Muscle of leg (tissue), 11 donors: Measurements from ENCODE around the gene ESD. TPM values are rescaled to one million over a fixed set of nuclear protein-coding genes. Genes with fewer than 3 reads are reported as not detected.

Experiments used
- DNase-seq: peaks from one replicate; pipeline ENCODE4 v3.0.0; 2013
- H3K27ac ChIP-seq: one replicate; pipeline ENCODE4 v1.5.1; 2013; ENCODE audit warnings: mild to moderate bottlenecking, low read length, control low read depth
- H3K27me3 ChIP-seq: one replicate; pipeline ENCODE4 v1.6.1; 2013; ENCODE audit warnings: low read length; ENCODE audit not compliant: control insufficient read depth, insufficient read depth
- H3K36me3 ChIP-seq: one replicate; pipeline ENCODE4 v1.6.1; 2013; ENCODE audit warnings: low read length; ENCODE audit not compliant: control insufficient read depth, insufficient read depth
- H3K4me1 ChIP-seq: one replicate; pipeline ENCODE4 v1.6.1; 2013; ENCODE audit warnings: low read length; ENCODE audit not compliant: control insufficient read depth, insufficient read depth
- H3K4me3 ChIP-seq: one replicate; pipeline ENCODE4 v1.5.1; 2013; ENCODE audit warnings: low read length, control low read depth
- H3K9me3 ChIP-seq: replicated peaks from 2 replicates; pipeline ENCODE4 v1.6.1; 2013; ENCODE audit warnings: low read depth, low read length; ENCODE audit not compliant: control insufficient read depth
- WGBS: methylation state at CpG from one replicate; pipeline ENCODE4 v1.1.5; 2013; ENCODE audit warnings: missing lambda C conversion rate; ENCODE audit not compliant: insufficient coverage; 5-methylcytosine and 5-hydroxymethylcytosine counted together
- polyA plus RNA-seq, 8 donors: library from polyadenylated mRNA; unstranded; fragments of 120-200 nt; gene quantifications; one replicate each; pipeline versions ENCODE4 v1.2.1 to v1.2.3, GENCODE V29; 2013; ENCODE audit warnings: inconsistent platforms in 1 of 8, low replicate concordance in 1 of 8; ENCODE audit not compliant: insufficient read length in 8 of 8, insufficient read depth in 1 of 8
- total RNA-seq: library from RNA; stranded (reverse); fragments of 120-200 nt; gene quantifications from one replicate; pipeline ENCODE4 v1.2.4, GENCODE V29; 2013

Gene ESD
- total and polyA plus RNA-seq, 9 donors, result 126 to 167 (median 148) TPM

DNA sequence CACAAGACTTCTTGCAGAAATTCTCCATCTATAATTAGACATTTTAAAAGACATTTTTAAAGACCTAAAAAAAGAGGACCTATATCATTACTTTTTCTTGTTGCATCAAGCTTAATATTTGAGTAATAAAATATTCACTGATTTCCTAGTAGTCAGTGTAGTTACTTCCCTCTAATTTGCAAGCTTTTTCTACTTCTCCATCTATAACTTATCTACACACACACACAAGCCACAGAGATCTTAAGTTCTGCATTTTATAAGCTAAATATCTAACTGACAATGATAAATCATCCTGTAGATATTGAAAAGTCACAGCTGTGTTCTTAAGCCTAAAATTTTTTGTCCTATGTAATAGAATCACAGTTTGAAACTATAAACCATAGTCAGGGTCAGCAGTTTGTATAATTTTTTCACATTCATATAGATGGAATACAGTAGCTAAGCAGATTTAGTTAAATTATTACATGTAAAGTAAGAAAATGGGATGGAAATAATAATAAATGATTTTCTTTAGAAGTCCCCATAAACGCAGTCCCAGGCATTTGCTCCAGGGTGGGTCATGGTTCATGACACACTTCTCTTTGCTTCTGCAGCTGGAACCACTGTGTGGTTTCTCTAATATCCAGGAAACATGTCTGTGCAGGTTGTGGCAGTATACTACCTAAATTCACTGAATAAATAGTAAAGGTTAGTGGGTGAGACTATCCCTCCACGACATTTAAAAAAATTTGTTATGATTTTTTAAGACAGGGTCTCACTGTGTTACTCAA, 60.2 kb downstream of the ESD start:
- Histone ChIP-seq H3K36me3 (peaks cover 39% of the 10 kb centered on the region), H3K27me3 (no peaks in the 10 kb centered on the region), H3K4me3 (no peak overlapping the region), H3K9me3 (no peaks in the 10 kb centered on the region), H3K27ac (no peak overlapping the region), H3K4me1 (no peaks in the 10 kb centered on the region)
- no CpG with 5 or more reads among the region's 2 CpGs for WGBS
- DNase-seq, result no peak

DNA sequence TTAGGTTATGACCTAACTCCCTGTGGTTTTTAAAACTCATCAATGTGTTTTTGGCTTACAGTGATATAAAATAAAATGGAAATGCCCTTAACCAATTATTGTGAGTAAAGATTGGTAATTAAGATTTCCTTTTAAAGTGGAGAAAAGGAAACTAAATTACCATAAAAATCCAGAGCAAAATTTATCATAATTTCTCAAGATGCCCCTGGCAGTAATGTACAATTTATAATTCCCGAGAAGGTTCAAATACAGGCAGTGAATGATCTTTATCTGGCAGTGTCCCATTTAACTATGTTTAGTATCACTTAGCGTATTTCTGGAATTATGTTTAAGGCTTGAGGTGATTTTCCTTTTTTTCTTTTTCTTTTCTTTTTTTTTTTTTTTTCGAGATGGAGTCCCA, 61.5 kb downstream of the ESD start:
- H3K36me3 ChIP-seq, result peaks cover 35% of the 10 kb centered on the region

DNA sequence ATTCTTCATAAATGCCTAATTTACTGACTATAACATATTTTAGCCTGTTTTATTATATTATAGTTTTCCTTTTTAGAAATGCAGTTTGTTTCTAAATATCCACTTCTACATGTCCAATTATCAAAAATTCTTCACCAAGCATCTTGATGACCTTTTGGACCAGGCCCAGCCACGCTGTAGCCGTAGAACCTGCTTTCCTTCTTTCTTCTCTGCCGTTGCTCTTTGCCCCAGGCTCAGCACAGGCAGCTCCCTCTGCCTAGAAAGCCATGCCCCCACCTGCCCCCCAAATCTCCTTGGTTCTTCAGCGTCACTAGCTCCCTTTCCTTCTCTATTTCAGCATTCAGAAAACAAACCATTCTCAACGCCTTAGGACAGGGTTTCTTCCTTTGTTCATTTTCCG, 65.4 kb downstream of the ESD start:
- WGBS, result 95% methylated on average over 3 of the region's 6 CpGs
- Histone ChIP-seq H3K4me1 (no peaks in the 10 kb centered on the region), H3K4me3 (no peak overlapping the region), H3K9me3 (no peaks in the 10 kb centered on the region), H3K36me3 (peaks cover 43% of the 10 kb centered on the region), H3K27ac (no peak overlapping the region), H3K27me3 (no peaks in the 10 kb centered on the region)
- DNase-seq, result no peak

More for the DNA sequence above, 61.5 kb downstream of the ESD start:
- H3K4me1 ChIP-seq, result no peaks in the 10 kb centered on the region
- no peak for DNase-seq
- H3K27ac ChIP-seq, result no peak overlapping the region
- no peaks in the 10 kb centered on the region for H3K27me3 ChIP-seq
- H3K4me3 ChIP-seq, result no peak overlapping the region
- no peaks in the 10 kb centered on the region for H3K9me3 ChIP-seq
- WGBS, result no CpG with 5 or more reads among the region's 3 CpGs

DNA sequence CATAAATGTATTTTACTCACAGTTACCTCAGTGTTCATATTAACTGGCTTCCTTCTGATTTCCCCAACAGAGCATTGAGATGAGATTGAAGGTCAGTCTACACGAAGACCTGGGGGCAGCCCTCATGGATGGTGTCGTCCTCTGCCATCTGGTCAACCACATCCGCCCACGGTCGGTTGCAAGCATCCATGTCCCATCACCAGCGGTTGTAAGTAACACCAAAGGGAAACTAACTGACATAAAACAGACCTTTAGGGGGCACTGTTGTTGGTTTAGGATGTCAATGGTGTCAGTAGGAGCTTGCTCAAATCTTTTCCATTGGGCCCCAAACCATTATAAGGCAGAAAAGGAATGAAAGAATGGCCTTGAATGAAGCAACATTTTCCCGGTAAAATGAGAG, 68.2 kb downstream of the ESD start:
- no peaks in the 10 kb centered on the region for H3K27me3 ChIP-seq
- peaks cover 59% of the 10 kb centered on the region for H3K36me3 ChIP-seq
- H3K4me1 ChIP-seq, result no peaks in the 10 kb centered on the region
- no peaks in the 10 kb centered on the region for H3K9me3 ChIP-seq
- no peak overlapping the region for H3K27ac ChIP-seq
- no peak for DNase-seq
- WGBS, result no CpG with 5 or more reads among the region's 7 CpGs
- no peak overlapping the region for H3K4me3 ChIP-seq

DNA sequence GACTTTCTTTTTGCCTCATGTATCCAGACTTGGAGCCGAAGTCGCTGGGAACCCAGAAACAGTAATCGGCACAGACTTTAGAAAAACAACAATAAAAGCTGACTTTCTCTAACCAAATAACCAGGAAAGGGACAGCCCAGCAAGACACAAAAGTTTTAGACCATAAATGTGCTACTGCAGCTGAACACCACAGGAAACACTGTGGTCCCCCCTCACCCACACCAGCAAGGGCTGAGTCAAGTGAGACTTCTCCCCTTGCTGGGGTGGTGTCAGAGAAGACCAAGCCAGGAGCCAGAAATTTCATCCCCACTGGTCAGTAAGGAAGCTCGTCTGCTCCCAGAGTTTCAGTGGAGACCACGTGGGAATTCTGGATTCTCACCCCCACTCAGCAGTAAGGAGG, 70.6 kb downstream of the ESD start:
- no peak overlapping the region for H3K27ac ChIP-seq
- H3K4me1 ChIP-seq, result no peaks in the 10 kb centered on the region
- H3K4me3 ChIP-seq, result no peak overlapping the region
- no peaks in the 10 kb centered on the region for H3K9me3 ChIP-seq
- H3K27me3 ChIP-seq, result no peaks in the 10 kb centered on the region
- DNase-seq, result no peak
- peaks cover 45% of the 10 kb centered on the region for H3K36me3 ChIP-seq
- WGBS, result 90% methylated on average over 2 of the region's 5 CpGs

Other genes with a start within 250 kb of the ESD start
- gene LRCH1, start 244.0 kb downstream of the ESD start, total RNA-seq, result 13.6 TPM
- 10 to 100 TPM; 16.1 to 22.9 (median 20.1) TPM for gene LRCH1, start 244.0 kb downstream of the ESD start, polyA plus RNA-seq
- gene HTR2A, start 99.9 kb upstream of the ESD start, total RNA-seq, result 0.18 TPM
- under 1 TPM; 0.18 to 0.81 (median 0.49) TPM for gene HTR2A, start 99.9 kb upstream of the ESD start, polyA plus RNA-seq